Natural killer cell (primary cell): ENCODE measurements around the gene SORCS2. TPM values are rescaled to one million over a fixed set of nuclear protein-coding genes. Genes with fewer than 3 reads are reported as not detected.

Experiments
- ATAC-seq, 3 donors: fragments of 150-1000 bp in 2 of 3; fragments of 200-7000 bp in 1 of 3; cut with Tn5 transposase; 1 replicate in 1 of 3; 2 replicates in 2 of 3; pipeline ENCODE4 v1.10.0; 2021; ENCODE audit warnings: mild to moderate bottlenecking in 2 of 3, moderate library complexity in 2 of 3
- DNase-seq, 2 donors: peaks; one replicate each; pipeline versions ENCODE4 v3.0.0 to v3.0.0-alpha.2; 2013 to 2021; ENCODE audit warnings: mixed read lengths in 1 of 2
- H3K27ac ChIP-seq: one replicate; pipeline ENCODE4 v1.5.1; 2013; ENCODE audit warnings: mild to moderate bottlenecking, low read length
- H3K27me3 ChIP-seq: one replicate; pipeline ENCODE4 v1.6.1; 2013; ENCODE audit warnings: low read length; ENCODE audit not compliant: control insufficient read depth, insufficient read depth
- H3K36me3 ChIP-seq: one replicate; pipeline ENCODE4 v1.6.1; 2013; ENCODE audit warnings: low read length; ENCODE audit not compliant: control insufficient read depth, insufficient read depth
- H3K4me1 ChIP-seq: one replicate; pipeline ENCODE4 v1.6.1; 2013; ENCODE audit warnings: low read length; ENCODE audit not compliant: control insufficient read depth, insufficient read depth
- H3K4me3 ChIP-seq: one replicate; pipeline ENCODE4 v1.5.1; 2013; ENCODE audit warnings: low read length
- H3K9me3 ChIP-seq: one replicate; pipeline ENCODE4 v1.6.1; 2013; ENCODE audit warnings: low read length; ENCODE audit not compliant: control insufficient read depth, insufficient read depth
- H3K27ac Mint-ChIP-seq, 2 donors: one replicate each; pipeline ENCODE4 v1.8.0; 2022; ENCODE audit warnings: mild to moderate bottlenecking in 2 of 2, mixed read lengths in 2 of 2, moderate library complexity in 1 of 2
- H3K27me3 Mint-ChIP-seq, 2 donors: one replicate each; pipeline ENCODE4 v1.8.0; 2022; ENCODE audit warnings: low read depth in 2 of 2, mixed read lengths in 2 of 2
- H3K36me3 Mint-ChIP-seq: one replicate; pipeline ENCODE4 v1.8.0; 2022; ENCODE audit warnings: mixed read lengths
- H3K4me1 Mint-ChIP-seq, 2 donors: one replicate each; pipeline ENCODE4 v1.8.0; 2022; ENCODE audit warnings: mixed read lengths in 2 of 2
- H3K4me3 Mint-ChIP-seq: one replicate; pipeline ENCODE4 v1.8.0; 2022; ENCODE audit warnings: mild to moderate bottlenecking, moderate library complexity, mixed read lengths
- H3K9me3 Mint-ChIP-seq, 2 donors: one replicate each; pipeline ENCODE4 v1.8.0; 2022; ENCODE audit warnings: mixed read lengths in 2 of 2
- WGBS: methylation state at CpG from one replicate; pipeline ENCODE4 v1.1.7; 2013; ENCODE audit warnings: missing lambda C conversion rate; ENCODE audit not compliant: insufficient coverage; 5-methylcytosine and 5-hydroxymethylcytosine counted together
- intact Hi-C: fragments of 100-400 bp; cut with micrococcal nuclease; formaldehyde crosslinking; loops from one replicate; pipeline ENCODE4 v1.14.2; 2022
- total RNA-seq, 4 donors: library from RNA; stranded (reverse); fragments of 120-200 nt in 1 of 4; gene quantifications; one replicate each; pipeline versions ENCODE4 v1.2.3 to v1.2.4, GENCODE V29; 2013 to 2022
- TF ChIP-seq, protein P1 (sequence below): fragments of 200-600 bp; IDR thresholded peaks from one replicate; pipeline ENCODE4 v1.8.0; 2022; ENCODE audit warnings: antibody characterized with exemption

SORCS2 gene
- total RNA-seq, 3 donors from 2014 or later (not counting 1 experiment from before 2014, with no cell fraction given), result 1.2 to 2.5 (median 1.4) TPM

DNA sequence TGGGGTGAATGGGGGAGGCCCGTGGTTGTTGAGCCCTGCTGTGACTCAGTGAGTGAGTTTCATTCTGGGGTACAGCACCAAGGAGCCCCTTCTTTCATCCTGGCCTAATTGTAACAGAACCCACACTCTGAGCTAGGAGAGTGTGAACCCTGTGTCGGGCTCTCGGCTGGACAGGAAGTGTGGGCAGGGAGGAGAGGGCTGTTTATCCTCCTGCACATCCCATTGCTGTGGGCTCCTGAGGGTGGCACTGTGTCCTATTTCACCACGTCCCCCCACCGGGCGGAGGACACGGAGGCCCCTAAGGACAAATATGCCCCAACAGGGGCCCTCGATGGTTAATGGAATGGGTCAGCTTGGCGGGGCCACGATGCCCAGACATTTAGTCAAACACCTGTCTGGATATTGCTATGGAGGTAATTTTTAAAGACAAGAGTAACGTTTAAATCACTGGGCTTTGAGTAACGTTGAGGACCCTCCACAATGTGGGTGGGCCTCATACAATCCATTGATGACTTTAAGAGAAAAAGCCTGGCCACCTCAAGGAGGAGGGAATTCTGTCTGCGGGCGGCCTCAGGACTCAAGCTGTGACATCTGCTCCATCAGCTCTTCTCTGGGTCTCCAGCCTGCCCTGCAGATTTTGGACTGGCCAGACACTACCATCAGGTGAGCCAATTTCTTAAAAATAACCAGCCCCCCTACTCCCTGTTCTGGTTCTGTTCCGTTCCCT is 46.1 kb upstream of the SORCS2 start:
- no peaks in the 10 kb centered on the region for H3K36me3 Mint-ChIP-seq

DNA sequence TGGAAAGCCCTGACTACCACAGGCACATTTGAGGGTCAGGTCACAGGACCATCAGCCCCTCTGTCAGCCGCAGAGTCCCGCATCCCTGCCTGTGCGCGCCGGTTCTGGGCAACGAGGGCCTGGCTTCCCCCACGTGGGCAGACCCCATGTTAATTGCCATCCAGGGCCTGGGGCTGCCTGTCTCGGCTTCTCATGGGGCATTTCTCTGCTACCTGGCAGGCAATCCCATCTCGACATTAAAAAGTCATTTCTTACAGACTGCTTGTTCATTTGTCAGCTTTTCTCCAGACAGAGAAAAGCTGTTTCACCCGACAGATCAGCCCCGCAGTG is 45.6 kb upstream of the SORCS2 start:
- ATAC-seq (no peak), DNase-seq (no peak)
- H3K9me3 Mint-ChIP-seq, result no peaks in the 10 kb centered on the region
- 76% methylated on average over 11 of the region's 11 CpGs for WGBS
- no peaks in the 10 kb centered on the region for H3K27me3 ChIP-seq
- H3K4me1 ChIP-seq, result no peaks in the 10 kb centered on the region
- H3K27ac Mint-ChIP-seq, result no peak overlapping the region
- intact Hi-C loops, result no loop called here
- H3K9me3 ChIP-seq, result no peaks in the 10 kb centered on the region
- H3K27ac ChIP-seq, result no peak overlapping the region
- H3K4me1 Mint-ChIP-seq, result peaks cover 0 to 7% of the 10 kb centered on the region in 2 donors
- TF ChIP-seq, protein P1, sequence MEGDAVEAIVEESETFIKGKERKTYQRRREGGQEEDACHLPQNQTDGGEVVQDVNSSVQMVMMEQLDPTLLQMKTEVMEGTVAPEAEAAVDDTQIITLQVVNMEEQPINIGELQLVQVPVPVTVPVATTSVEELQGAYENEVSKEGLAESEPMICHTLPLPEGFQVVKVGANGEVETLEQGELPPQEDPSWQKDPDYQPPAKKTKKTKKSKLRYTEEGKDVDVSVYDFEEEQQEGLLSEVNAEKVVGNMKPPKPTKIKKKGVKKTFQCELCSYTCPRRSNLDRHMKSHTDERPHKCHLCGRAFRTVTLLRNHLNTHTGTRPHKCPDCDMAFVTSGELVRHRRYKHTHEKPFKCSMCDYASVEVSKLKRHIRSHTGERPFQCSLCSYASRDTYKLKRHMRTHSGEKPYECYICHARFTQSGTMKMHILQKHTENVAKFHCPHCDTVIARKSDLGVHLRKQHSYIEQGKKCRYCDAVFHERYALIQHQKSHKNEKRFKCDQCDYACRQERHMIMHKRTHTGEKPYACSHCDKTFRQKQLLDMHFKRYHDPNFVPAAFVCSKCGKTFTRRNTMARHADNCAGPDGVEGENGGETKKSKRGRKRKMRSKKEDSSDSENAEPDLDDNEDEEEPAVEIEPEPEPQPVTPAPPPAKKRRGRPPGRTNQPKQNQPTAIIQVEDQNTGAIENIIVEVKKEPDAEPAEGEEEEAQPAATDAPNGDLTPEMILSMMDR, result no peak
- no peaks in the 10 kb centered on the region for H3K36me3 Mint-ChIP-seq
- H3K27me3 Mint-ChIP-seq, result peaks cover 10% of the 10 kb centered on the region in 2 donors
- H3K4me3 Mint-ChIP-seq, result no peak overlapping the region
- no peak overlapping the region for H3K4me3 ChIP-seq
- H3K36me3 ChIP-seq, result no peaks in the 10 kb centered on the region

More for the DNA sequence above, 46.1 kb upstream of the SORCS2 start:
- Histone ChIP-seq H3K27me3 (no peaks in the 10 kb centered on the region), H3K4me3 (no peak overlapping the region), H3K9me3 (no peaks in the 10 kb centered on the region), H3K4me1 (no peaks in the 10 kb centered on the region), H3K36me3 (no peaks in the 10 kb centered on the region), H3K27ac (no peak overlapping the region)
- no peaks in the 10 kb centered on the region for H3K9me3 Mint-ChIP-seq
- H3K27me3 Mint-ChIP-seq, result peaks cover 10% of the 10 kb centered on the region in 2 donors
- no peak overlapping the region for H3K27ac Mint-ChIP-seq
- no peak overlapping the region for H3K4me3 Mint-ChIP-seq
- TF ChIP-seq, protein P1, result no peak
- intact Hi-C loops, result no loop called here
- WGBS, result 77% methylated on average over 13 of the region's 15 CpGs
- ATAC-seq (no peak), DNase-seq (no peak)
- peaks cover 0 to 5% of the 10 kb centered on the region in 2 donors for H3K4me1 Mint-ChIP-seq

DNA sequence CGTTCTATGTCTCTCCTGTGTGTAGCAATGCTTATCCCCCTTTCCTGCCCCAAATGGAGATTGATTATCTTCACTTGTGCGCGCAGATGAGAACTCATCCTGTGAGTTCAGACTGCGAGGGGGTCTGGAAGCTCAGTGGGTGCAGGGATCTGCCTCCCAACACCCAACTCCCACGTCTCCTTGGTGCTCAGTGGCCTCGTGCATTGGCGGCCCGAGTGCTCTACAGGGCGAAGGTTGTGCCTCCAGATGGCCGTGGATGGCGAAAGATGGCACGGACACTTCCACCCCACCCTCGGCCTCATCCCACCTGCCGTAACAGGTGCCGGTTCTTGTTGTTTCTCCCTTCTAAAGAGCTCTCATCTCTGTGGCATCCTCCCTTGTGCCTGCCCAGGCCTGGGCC is 45.1 kb upstream of the SORCS2 start:
- H3K36me3 ChIP-seq, result no peaks in the 10 kb centered on the region
- 92% methylated on average over 15 of the region's 15 CpGs for WGBS
- DNase-seq (no peak), ATAC-seq (no peak)
- Mint-ChIP-seq H3K4me3 (no peak overlapping the region), H3K4me1 (peaks cover 0 to 7% of the 10 kb centered on the region in 2 donors), H3K9me3 (no peaks in the 10 kb centered on the region), H3K36me3 (no peaks in the 10 kb centered on the region), H3K27me3 (peaks cover 10% of the 10 kb centered on the region in 2 donors), H3K27ac (no peak overlapping the region)
- TF ChIP-seq, protein P1, result no peak
- H3K27me3 ChIP-seq, result no peaks in the 10 kb centered on the region
- intact Hi-C loops, result no loop called here
- no peak overlapping the region for H3K27ac ChIP-seq
- H3K9me3 ChIP-seq, result no peaks in the 10 kb centered on the region
- no peaks in the 10 kb centered on the region for H3K4me1 ChIP-seq
- H3K4me3 ChIP-seq, result no peak overlapping the region
